ENCODE results near the gene ZNF595. TPM values are rescaled to one million over a fixed set of nuclear protein-coding genes. Genes with fewer than 3 reads are reported as not detected.
"Not testable (repeated sequence)": the region's sequence is repeated elsewhere in the genome, so short reads cannot be mapped to it uniquely, and the experiment has no call there.

Gene ZNF595
- total RNA-seq, 1 experiment from 2014 or later, result 12.5 TPM

DNA sequence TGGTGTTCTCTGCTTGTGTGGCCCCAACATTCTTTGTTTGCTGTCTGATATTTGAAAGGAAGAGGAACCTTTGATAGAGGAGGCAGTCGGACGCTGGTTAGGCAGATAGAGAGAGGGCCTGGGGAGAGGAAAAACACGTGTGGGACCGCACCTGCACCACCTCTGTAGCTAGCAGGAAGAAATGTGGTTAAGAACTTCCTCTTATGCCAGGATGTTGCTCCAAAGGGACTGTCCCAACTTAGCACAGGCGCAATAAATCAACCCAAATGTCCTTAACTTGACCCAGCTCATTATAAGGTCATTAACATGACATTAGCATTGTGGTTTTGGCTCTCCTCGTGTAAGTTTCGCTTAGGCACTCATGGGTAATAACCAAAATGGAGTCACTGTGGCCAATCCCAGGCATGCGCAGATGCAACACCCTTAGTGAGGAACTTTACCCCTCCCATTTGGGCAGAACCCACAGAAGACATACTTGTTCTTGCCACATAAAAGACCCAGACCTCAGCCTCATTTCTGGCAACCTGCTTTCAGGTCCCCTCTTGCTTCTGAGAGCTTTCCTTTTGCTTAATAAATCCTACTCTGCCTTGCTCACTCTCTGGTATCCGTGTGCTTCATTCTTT is 1.4 kb upstream of the ZNF595 start:
- not testable (repeated sequence) for H3K14ac ChIP-seq (ENCODE audit: insufficient read depth, low read length); H3K23ac ChIP-seq (ENCODE audit: insufficient read length, low read depth, low read length); DNase-seq; H3K27ac ChIP-seq (ENCODE audit: insufficient read length, low read depth, low read length); H2AK5ac ChIP-seq (ENCODE audit: insufficient read length, low read length); H3K27me3 ChIP-seq (ENCODE audit: insufficient read depth, low read length); H2BK12ac ChIP-seq (ENCODE audit: insufficient read length, low read depth, low read length); H3K79me2 ChIP-seq (ENCODE audit: insufficient read depth, low read length); H3K56ac ChIP-seq (ENCODE audit: insufficient read length, low read depth, low read length); H3K79me1 ChIP-seq (ENCODE audit: insufficient read depth, low read depth, low read length, poor library complexity, severe bottlenecking); H3K4me2 ChIP-seq (ENCODE audit: insufficient read depth, insufficient read length, low read length); H4K20me1 ChIP-seq (ENCODE audit: control insufficient read depth, insufficient read depth, insufficient read length); H3K4me1 ChIP-seq (ENCODE audit: insufficient read depth, low read length); H3K4me1 Mint-ChIP-seq; H3K9ac ChIP-seq (ENCODE audit: extremely low read depth, insufficient read length, low read length); H3K36me3 Mint-ChIP-seq (ENCODE audit: insufficient read depth in 1 of 3, low read depth in 3 of 3); H3K4me3 Mint-ChIP-seq; H3K27me3 Mint-ChIP-seq (ENCODE audit: low read depth); H3K23me2 ChIP-seq (ENCODE audit: insufficient read length, low read depth, low read length, poor library complexity, severe bottlenecking); H2BK20ac ChIP-seq (ENCODE audit: low read depth, low read length, poor library complexity, severe bottlenecking); H4K8ac ChIP-seq (replicated peaks; ENCODE audit: insufficient read length, low read depth, low read length); H2BK5ac ChIP-seq (ENCODE audit: insufficient read length, low read length); H3T11ph ChIP-seq (ENCODE audit: low read length); H3K27ac Mint-ChIP-seq; H2BK15ac ChIP-seq (ENCODE audit: low read depth, low read length); H3K18ac ChIP-seq (ENCODE audit: insufficient read length, low read depth, low read length); H4K5ac ChIP-seq (ENCODE audit: insufficient read length, low read depth, low read length); H2BK120ac ChIP-seq (ENCODE audit: low read depth, low read length, poor library complexity, severe bottlenecking); H2AFZ ChIP-seq (ENCODE audit: low read length); H3K4ac ChIP-seq (ENCODE audit: low read depth, low read length); H4K91ac ChIP-seq (ENCODE audit: insufficient read length, low read depth, low read length)
- WGBS (ENCODE audit: extremely low coverage, insufficient read length, low lambda C conversion rate), result no CpG with 5 or more reads among the region's 9 CpGs
- H3K9me3 Mint-ChIP-seq, result peaks cover 13 to 20% of the 10 kb centered on the region in 2 experiments
- H3K9me3 ChIP-seq (ENCODE audit: control insufficient read depth, low read depth, low read length), result peaks cover 11% of the 10 kb centered on the region

DNA sequence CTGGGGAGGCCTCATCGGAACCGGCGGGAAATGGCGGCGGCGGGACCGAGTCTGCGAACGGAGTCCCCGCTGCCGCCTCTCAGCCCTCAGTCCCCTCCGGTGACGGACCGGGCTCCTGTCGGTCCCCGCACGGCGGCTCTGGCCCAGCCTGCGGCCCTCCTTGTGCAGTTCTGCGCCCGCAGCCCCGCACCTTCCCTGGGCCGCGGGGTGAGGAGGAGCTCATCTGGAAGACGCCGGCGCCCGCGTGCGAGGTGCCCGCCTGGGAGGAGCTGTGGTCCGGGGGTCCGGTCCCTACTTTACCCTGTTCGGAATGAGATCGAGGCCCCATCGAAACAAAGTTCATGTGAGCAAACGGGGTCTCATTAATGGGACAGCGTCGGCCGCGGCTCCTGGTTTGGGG is 400 bp downstream of the ZNF595 start:
- H3K79me2 ChIP-seq (ENCODE audit: insufficient read depth, low read length); H3K27me3 Mint-ChIP-seq (ENCODE audit: low read depth); H3K23ac ChIP-seq (ENCODE audit: insufficient read length, low read depth, low read length); H2BK12ac ChIP-seq (ENCODE audit: insufficient read length, low read depth, low read length); H4K91ac ChIP-seq (ENCODE audit: insufficient read length, low read depth, low read length); H3K56ac ChIP-seq (ENCODE audit: insufficient read length, low read depth, low read length); H2BK20ac ChIP-seq (ENCODE audit: low read depth, low read length, poor library complexity, severe bottlenecking); H4K5ac ChIP-seq (ENCODE audit: insufficient read length, low read depth, low read length); H3K18ac ChIP-seq (ENCODE audit: insufficient read length, low read depth, low read length); H3K14ac ChIP-seq (ENCODE audit: insufficient read depth, low read length); H4K8ac ChIP-seq (replicated peaks; ENCODE audit: insufficient read length, low read depth, low read length); DNase-seq; H3T11ph ChIP-seq (ENCODE audit: low read length); H3K27ac ChIP-seq (ENCODE audit: insufficient read length, low read depth, low read length); H3K79me1 ChIP-seq (ENCODE audit: insufficient read depth, low read depth, low read length, poor library complexity, severe bottlenecking); H3K4me1 Mint-ChIP-seq; H3K23me2 ChIP-seq (ENCODE audit: insufficient read length, low read depth, low read length, poor library complexity, severe bottlenecking); H3K4me1 ChIP-seq (ENCODE audit: insufficient read depth, low read length); H2AK5ac ChIP-seq (ENCODE audit: insufficient read length, low read length); H3K4ac ChIP-seq (ENCODE audit: low read depth, low read length); H3K4me3 Mint-ChIP-seq; H3K27me3 ChIP-seq (ENCODE audit: insufficient read depth, low read length); H2BK120ac ChIP-seq (ENCODE audit: low read depth, low read length, poor library complexity, severe bottlenecking); H4K20me1 ChIP-seq (ENCODE audit: control insufficient read depth, insufficient read depth, insufficient read length); H3K4me2 ChIP-seq (ENCODE audit: insufficient read depth, insufficient read length, low read length); H3K9ac ChIP-seq (ENCODE audit: extremely low read depth, insufficient read length, low read length); H2BK15ac ChIP-seq (ENCODE audit: low read depth, low read length); H3K27ac Mint-ChIP-seq; H2AFZ ChIP-seq (ENCODE audit: low read length); H2BK5ac ChIP-seq (ENCODE audit: insufficient read length, low read length); H3K36me3 Mint-ChIP-seq (ENCODE audit: insufficient read depth in 1 of 3, low read depth in 3 of 3): not testable (repeated sequence)
- H3K9me3 Mint-ChIP-seq, result peaks cover 8 to 13% of the 10 kb centered on the region in 2 experiments
- H3K9me3 ChIP-seq (ENCODE audit: control insufficient read depth, low read depth, low read length), result peaks cover 11% of the 10 kb centered on the region
- WGBS (ENCODE audit: extremely low coverage, insufficient read length, low lambda C conversion rate), result no CpG with 5 or more reads among the region's 41 CpGs

Measured in H9 (cell line).